Measurements from ENCODE around the gene POLR2E. TPM values are rescaled to one million over a fixed set of nuclear protein-coding genes. Genes with fewer than 3 reads are reported as not detected.
"Not testable (repeated sequence)": the region's sequence is repeated elsewhere in the genome, so short reads cannot be mapped to it uniquely, and the experiment has no call there.

Gene POLR2E
- total RNA-seq, 1 experiment from 2014 or later = 173 TPM

GRCh38 chr19:1131718-1132551, 36.8 kb upstream of the POLR2E start:
- Histone ChIP-seq H3K36me3 (peaks cover 32% of the 10 kb centered on the region), H3K27ac (peak overlapping the region; percentile 66), H3K4me3 (peak overlapping the region; percentile 53), H3K27me3 (replicated peaks) (no peaks in the 10 kb centered on the region), H3K4me1 (replicated peaks) (peaks cover 35% of the 10 kb centered on the region), H3K9me3 (replicated peaks) (no peaks in the 10 kb centered on the region)
- peak; percentile 76 to 88 for DNase-seq (ENCODE audit: low read depth in 1 of 2, low spot score in 2 of 2)

DNA sequence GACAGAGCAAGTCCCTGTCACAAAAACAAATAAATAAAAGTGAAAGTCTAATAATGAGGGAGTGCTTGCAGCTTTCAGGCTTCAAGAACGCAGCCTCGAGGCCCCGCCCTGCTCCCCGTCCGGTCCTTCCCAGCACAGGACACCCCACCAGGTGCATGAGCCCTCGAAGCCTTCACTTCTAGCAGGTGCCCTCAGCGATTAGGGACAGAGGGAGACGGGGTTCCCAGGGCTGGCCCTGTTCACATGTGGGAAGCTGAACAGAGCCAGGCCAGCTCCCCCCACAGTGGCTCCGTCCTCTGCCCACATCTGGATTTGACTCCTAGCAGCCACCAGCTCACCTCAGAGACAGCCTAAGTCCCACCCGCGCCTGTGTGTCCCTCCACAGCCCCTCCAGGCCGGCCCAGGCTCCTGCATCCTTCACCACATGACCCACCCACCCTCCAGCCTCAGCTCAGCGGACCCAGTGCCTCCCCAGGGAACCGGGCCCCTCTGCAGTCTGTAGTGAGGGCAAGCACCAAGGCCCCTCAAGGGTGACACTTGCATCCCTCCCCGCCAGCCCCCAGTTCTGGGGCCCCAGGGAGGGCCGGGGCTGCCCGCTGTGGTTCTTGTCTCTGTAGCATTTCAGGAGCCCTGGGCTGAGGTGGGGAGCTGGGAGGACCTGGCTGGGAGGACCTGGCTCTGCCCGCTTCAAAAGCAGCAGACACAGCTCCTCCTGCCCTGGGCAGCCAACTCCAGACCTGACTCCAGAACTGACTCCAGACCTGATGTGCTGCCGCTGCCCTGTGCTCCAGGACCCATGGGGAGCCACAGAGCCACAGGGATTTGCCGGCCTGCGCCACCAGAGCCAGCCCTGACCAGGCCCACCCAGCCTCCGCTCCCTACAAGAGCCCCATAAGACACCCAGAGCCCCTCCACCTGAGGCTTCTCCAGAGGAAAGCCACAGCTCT, 35.9 kb upstream of the POLR2E start:
- Histone ChIP-seq H3K27ac (peak overlapping the region; percentile 66), H3K36me3 (peaks cover 39% of the 10 kb centered on the region), H3K4me3 (peak overlapping the region; percentile 53), H3K27me3 (replicated peaks) (no peaks in the 10 kb centered on the region), H3K4me1 (replicated peaks) (peaks cover 44% of the 10 kb centered on the region), H3K9me3 (replicated peaks) (no peaks in the 10 kb centered on the region)
- DNase-seq (ENCODE audit: low read depth in 1 of 2, low spot score in 2 of 2) = no peak

GRCh38 chr19:1129535-1129934, 34.4 kb upstream of the POLR2E start:
- H3K4me1 ChIP-seq (replicated peaks) = peaks cover 49% of the 10 kb centered on the region
- peaks cover 49% of the 10 kb centered on the region for H3K36me3 ChIP-seq
- no peak for DNase-seq (ENCODE audit: low read depth in 1 of 2, low spot score in 2 of 2)
- no peak overlapping the region for H3K27ac ChIP-seq
- no peaks in the 10 kb centered on the region for H3K27me3 ChIP-seq (replicated peaks)
- H3K4me3 ChIP-seq = no peak overlapping the region
- no peaks in the 10 kb centered on the region for H3K9me3 ChIP-seq (replicated peaks)

- not testable (repeated sequence) for H3K4me3 ChIP-seq; H3K27ac ChIP-seq; DNase-seq (ENCODE audit: low read depth in 1 of 2, low spot score in 2 of 2); H3K9me3 ChIP-seq (replicated peaks); H3K27me3 ChIP-seq (replicated peaks)
- H3K4me1 ChIP-seq (replicated peaks) = peaks cover 49% of the 10 kb centered on the region
- H3K36me3 ChIP-seq = peaks cover 50% of the 10 kb centered on the region
These were observed 33.9 kb upstream of the POLR2E start for GRCh38 chr19:1129084-1129483.

DNA sequence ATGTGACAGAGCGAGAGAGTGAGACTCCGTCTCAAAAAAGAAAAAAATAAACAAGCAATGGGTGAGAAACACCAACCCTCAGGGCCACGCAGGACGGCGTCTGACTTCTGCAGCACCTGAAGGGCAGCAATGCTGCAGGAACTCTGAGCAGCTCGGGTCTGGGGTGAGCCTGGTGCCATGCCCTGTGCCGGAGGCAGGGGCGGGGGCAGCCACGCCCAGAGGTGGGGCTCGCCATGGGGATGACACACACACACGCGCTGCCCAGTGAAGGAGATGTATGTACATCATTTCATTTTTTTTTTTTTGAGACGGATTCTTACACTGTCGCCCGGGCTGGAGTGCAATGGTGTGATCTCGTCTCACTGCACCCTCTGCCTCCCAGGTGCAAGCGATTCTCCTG, 32.9 kb upstream of the POLR2E start:
- Histone ChIP-seq H3K4me3 (no peak overlapping the region), H3K27me3 (replicated peaks) (no peaks in the 10 kb centered on the region), H3K4me1 (replicated peaks) (peaks cover 47% of the 10 kb centered on the region), H3K9me3 (replicated peaks) (no peaks in the 10 kb centered on the region), H3K27ac (no peak overlapping the region), H3K36me3 (peaks cover 59% of the 10 kb centered on the region)
- no peak for DNase-seq (ENCODE audit: low read depth in 1 of 2, low spot score in 2 of 2)

DNA sequence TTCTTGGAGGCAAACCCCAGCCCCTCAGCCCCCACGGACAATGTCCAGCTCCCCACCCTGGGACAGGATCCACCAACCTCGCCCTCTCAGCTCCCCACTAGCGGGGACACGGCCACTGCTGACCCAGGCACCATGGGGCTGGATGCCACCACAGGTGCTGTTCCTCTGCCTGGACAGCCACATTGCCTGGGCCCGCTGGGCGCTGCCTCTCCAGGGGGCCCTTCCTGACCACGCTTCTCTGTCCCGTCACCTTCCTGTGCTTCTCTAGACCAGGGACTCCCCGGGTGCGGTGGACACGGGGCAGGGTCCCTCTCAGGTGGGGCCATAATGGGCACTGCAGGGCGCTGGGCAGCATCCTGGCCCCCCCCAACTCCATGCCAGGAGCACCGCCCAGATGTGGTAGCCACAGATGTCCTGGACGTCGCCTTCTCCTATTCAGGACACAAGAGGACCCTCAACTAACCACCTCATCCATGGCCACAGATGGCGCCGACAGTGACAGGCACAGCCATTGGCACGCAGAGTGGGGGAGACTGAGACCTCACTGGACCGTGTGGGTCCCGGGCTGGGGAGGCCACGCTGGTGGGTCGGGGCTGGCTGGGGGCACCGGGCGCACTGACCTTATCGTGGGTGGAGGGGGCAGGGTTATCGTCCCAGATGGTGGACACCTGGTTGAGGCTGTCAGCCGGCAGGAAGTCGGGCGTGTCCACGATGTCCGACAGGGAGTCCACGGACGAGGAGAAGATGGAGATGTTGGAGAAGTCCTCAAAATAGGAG, 32.0 kb upstream of the POLR2E start:
- peaks cover 37% of the 10 kb centered on the region for H3K4me1 ChIP-seq (replicated peaks)
- no peak overlapping the region for H3K4me3 ChIP-seq
- H3K36me3 ChIP-seq = peaks cover 67% of the 10 kb centered on the region
- DNase-seq (ENCODE audit: low read depth in 1 of 2, low spot score in 2 of 2) = no peak
- no peaks in the 10 kb centered on the region for H3K9me3 ChIP-seq (replicated peaks)
- H3K27me3 ChIP-seq (replicated peaks) = no peaks in the 10 kb centered on the region
- no peak overlapping the region for H3K27ac ChIP-seq

- peak overlapping the region; percentile 60 for H3K27ac ChIP-seq
- DNase-seq (ENCODE audit: low read depth in 1 of 2, low spot score in 2 of 2) = peak in 1 of 2 experiments; percentile 33
- H3K27me3 ChIP-seq (replicated peaks) = no peaks in the 10 kb centered on the region
- peaks cover 78% of the 10 kb centered on the region for H3K36me3 ChIP-seq
- no peaks in the 10 kb centered on the region for H3K9me3 ChIP-seq (replicated peaks)
- peaks cover 24% of the 10 kb centered on the region for H3K4me1 ChIP-seq (replicated peaks)
- H3K4me3 ChIP-seq = no peak overlapping the region
These were observed 30.7 kb upstream of the POLR2E start for GRCh38 chr19:1125601-1126467.

DNA sequence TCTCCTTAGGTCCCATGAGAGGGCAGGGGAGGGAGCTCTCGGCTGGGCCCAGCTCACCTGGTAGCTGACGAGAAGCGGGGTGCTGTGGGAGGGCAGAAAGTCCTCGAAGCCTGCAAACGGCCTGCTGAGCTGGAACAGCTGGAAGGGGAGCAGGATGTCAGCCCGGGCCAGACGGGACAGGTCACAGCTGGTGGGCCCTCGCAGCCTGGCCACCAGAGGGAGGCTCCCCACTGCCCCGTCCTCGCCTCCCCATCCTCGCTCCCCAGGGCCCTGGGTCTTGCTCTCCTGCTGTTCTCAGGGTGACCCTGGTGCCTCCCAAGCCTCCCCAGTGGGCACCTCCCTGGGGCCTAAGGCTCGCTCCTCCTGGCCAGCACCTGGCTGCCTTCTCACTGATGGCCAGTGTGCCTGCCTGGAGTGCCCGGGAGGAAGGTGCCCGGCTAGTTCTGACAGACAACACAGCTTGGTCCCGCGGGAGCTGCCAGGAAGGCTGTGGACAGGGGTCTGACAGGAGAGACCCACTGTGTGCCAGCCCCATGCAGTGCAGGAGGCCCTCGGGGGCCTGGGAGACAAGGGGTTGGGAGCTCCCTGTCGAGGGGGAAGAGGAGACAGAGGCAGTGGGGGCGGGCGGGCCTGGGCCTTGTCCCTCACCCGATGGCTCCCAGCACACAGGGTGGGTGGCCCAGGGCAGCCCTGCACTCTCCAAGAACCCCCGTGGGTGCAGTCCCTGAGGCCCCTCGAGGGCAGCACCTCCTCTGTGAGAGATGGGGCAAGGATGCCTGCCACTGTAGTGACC, 28.9 kb upstream of the POLR2E start:
- Histone ChIP-seq H3K4me3 (no peak overlapping the region), H3K27me3 (replicated peaks) (no peaks in the 10 kb centered on the region), H3K9me3 (replicated peaks) (no peaks in the 10 kb centered on the region), H3K4me1 (replicated peaks) (peaks cover 17% of the 10 kb centered on the region), H3K36me3 (peaks cover 90% of the 10 kb centered on the region), H3K27ac (no peak overlapping the region)
- DNase-seq (ENCODE audit: low read depth in 1 of 2, low spot score in 2 of 2) = no peak

DNA sequence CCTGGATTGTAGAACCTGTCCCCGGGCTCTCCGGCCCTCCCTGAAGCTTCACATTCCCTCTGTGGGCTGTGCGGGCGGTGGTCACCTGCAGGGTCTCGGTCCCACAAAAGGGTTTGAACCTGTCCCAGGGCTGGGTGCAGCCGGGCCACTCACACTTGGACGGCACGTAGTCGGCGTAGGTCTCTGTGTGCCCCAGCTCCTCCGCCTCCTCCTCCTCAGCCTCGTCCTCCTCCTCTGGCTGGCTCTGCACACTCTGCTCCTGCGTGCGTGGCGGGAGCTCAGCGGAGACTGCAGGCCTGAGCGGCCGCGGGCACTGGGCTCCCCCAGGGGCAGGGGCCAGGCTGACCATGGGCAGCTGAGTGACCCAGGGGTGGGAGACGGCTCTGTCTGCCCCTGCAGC, 28.2 kb upstream of the POLR2E start:
- no peak overlapping the region for H3K27ac ChIP-seq
- no peaks in the 10 kb centered on the region for H3K9me3 ChIP-seq (replicated peaks)
- H3K4me1 ChIP-seq (replicated peaks) = peaks cover 14% of the 10 kb centered on the region
- H3K36me3 ChIP-seq = peaks cover 90% of the 10 kb centered on the region
- no peak for DNase-seq (ENCODE audit: low read depth in 1 of 2, low spot score in 2 of 2)
- no peak overlapping the region for H3K4me3 ChIP-seq
- no peaks in the 10 kb centered on the region for H3K27me3 ChIP-seq (replicated peaks)

- H3K4me1 ChIP-seq (replicated peaks) = peaks cover 14% of the 10 kb centered on the region
- no peaks in the 10 kb centered on the region for H3K9me3 ChIP-seq (replicated peaks)
- H3K4me3 ChIP-seq = no peak overlapping the region
- H3K36me3 ChIP-seq = peaks cover 93% of the 10 kb centered on the region
- DNase-seq (ENCODE audit: low read depth in 1 of 2, low spot score in 2 of 2) = peak; percentile 40 to 89
- no peaks in the 10 kb centered on the region for H3K27me3 ChIP-seq (replicated peaks)
- no peak overlapping the region for H3K27ac ChIP-seq
These were observed 27.8 kb upstream of the POLR2E start for GRCh38 chr19:1122972-1123363.

GRCh38 chr19:1122021-1122971, 27.1 kb upstream of the POLR2E start:
- no peak overlapping the region for H3K27ac ChIP-seq
- H3K27me3 ChIP-seq (replicated peaks) = no peaks in the 10 kb centered on the region
- H3K4me3 ChIP-seq = no peak overlapping the region
- peaks cover 14% of the 10 kb centered on the region for H3K4me1 ChIP-seq (replicated peaks)
- peaks cover 93% of the 10 kb centered on the region for H3K36me3 ChIP-seq
- no peaks in the 10 kb centered on the region for H3K9me3 ChIP-seq (replicated peaks)
- DNase-seq (ENCODE audit: low read depth in 1 of 2, low spot score in 2 of 2) = no peak

All from SJSA1 (cell line).